GM12878 (cell line): ENCODE results near the gene F10. TPM values are rescaled to one million over a fixed set of nuclear protein-coding genes. Genes with fewer than 3 reads are reported as not detected.

ENCODE experiments used
- ATAC-seq: fragments of 200-7000 bp; cut with Tn5 transposase; 3 replicates; pipeline ENCODE4 v1.9.1; 2020; ENCODE audit warnings: mild to moderate bottlenecking, moderate library complexity
- BruUV-seq: library from RNA; stranded (reverse); fragments of 400-500 nt; replicated peaks from 2 replicates; lab custom pipeline; 2021; lab: Mats Ljungman, UMichigan
- CTCF ChIA-PET: fragments of 300-600 bp; sonication (Branson Sonifier 250); formaldehyde crosslinking; extraction: SDS; loops from one replicate; lab custom pipeline; 2021; ENCODE audit warnings: inconsistent platforms; lab: Yijun Ruan, JAX
- POLR2A ChIA-PET: fragments of 350-600 bp; formaldehyde crosslinking; extraction: SDS; loops from one replicate; lab custom pipeline; 2021; ENCODE audit warnings: inconsistent platforms; lab: Charles Lee
- RAD21 ChIA-PET: fragments of 300-600 bp; sonication (Branson Sonifier 250); formaldehyde crosslinking; loops from one replicate; lab custom pipeline; 2023; ENCODE audit warnings: antibody characterized with exemption; ENCODE audit not compliant: unreplicated experiment; lab: Charles Lee
- SMC1A ChIA-PET: fragments of 300-600 bp; sonication (Branson Sonifier 250); formaldehyde crosslinking; loops from one replicate; lab custom pipeline; 2023; ENCODE audit not compliant: unreplicated experiment, uncharacterized antibody; lab: Charles Lee
- DNase-seq: peaks from one replicate; pipeline ENCODE4 v3.0.0-alpha.2; 2011; ENCODE audit warnings: low read depth, low spot score
- FAIRE-seq: peaks from 3 replicates; lab custom pipeline; 2011; peaks lifted over from hg19 to GRCh38; lab: Jason Lieb, UNC
- H2AFZ ChIP-seq: 2 replicates; pipeline ENCODE4 v1.6.0; 2011; ENCODE audit warnings: low read depth, low read length, control low read depth; ENCODE audit not compliant: control insufficient read depth
- H3K27ac ChIP-seq: 2 replicates; pipeline ENCODE4 v1.5.1; 2011; ENCODE audit warnings: control low read depth; ENCODE audit not compliant: control insufficient read depth, insufficient read depth
- H3K27me3 ChIP-seq, 2 experiments: replicated peaks in 1 of 2; 2 replicates each; pipeline versions ENCODE4 v1.6.0 to v1.6.1; 2011; ENCODE audit warnings: low read length in 1 of 2; ENCODE audit not compliant: control insufficient read depth in 2 of 2, insufficient read depth in 2 of 2
- H3K36me3 ChIP-seq, 2 experiments: 2 replicates each; pipeline ENCODE4 v1.5.1; 2011; ENCODE audit warnings: low read length in 1 of 2; ENCODE audit not compliant: control insufficient read depth in 2 of 2, insufficient read depth in 2 of 2
- H3K4me1 ChIP-seq: 2 replicates; pipeline ENCODE4 v1.6.1; 2011; ENCODE audit warnings: mild to moderate bottlenecking, low read length, moderate library complexity, mixed read lengths; ENCODE audit not compliant: control insufficient read depth, insufficient read depth
- H3K4me2 ChIP-seq: 2 replicates; pipeline ENCODE4 v1.6.0; 2011; ENCODE audit warnings: control low read depth; ENCODE audit not compliant: control insufficient read depth, insufficient read depth
- H3K4me3 ChIP-seq: fragments of 200-600 bp; sonication (generic); 2 replicates; pipeline ENCODE4 v1.5.1; 2016
- H3K79me2 ChIP-seq: 2 replicates; pipeline ENCODE4 v1.6.0; 2011; ENCODE audit warnings: low read length; ENCODE audit not compliant: control insufficient read depth, insufficient read depth
- H3K9ac ChIP-seq: 2 replicates; pipeline ENCODE4 v1.8.0; 2011; ENCODE audit warnings: low read length, control low read depth, mixed read lengths; ENCODE audit not compliant: control insufficient read depth, insufficient read depth
- H3K9me3 ChIP-seq: replicated peaks from 3 replicates; pipeline ENCODE4 v1.5.1; 2011; ENCODE audit warnings: mild to moderate bottlenecking, low read length; ENCODE audit not compliant: control insufficient read depth, insufficient read depth
- H4K20me1 ChIP-seq: 2 replicates; pipeline ENCODE4 v1.6.0; 2011; ENCODE audit not compliant: control insufficient read depth, insufficient read depth
- ATF7 ChIP-seq: fragments of 450-650 bp; IDR thresholded peaks from 2 replicates; pipeline ENCODE4 v1.6.1; 2016; ENCODE audit warnings: low read depth, mild to moderate bottlenecking
- EGR1 ChIP-seq, 2 experiments: IDR thresholded peaks; 1 replicate in 1 of 2; 2 replicates in 1 of 2; pipeline ENCODE4 v1.6.1; 2011 to 2012; ENCODE audit warnings: low read depth in 2 of 2, low read length in 2 of 2, borderline replicate concordance in 1 of 2, mild to moderate bottlenecking in 1 of 2, moderate library complexity in 1 of 2
- IKZF2 ChIP-seq, 2 experiments: fragments of 450-650 bp; IDR thresholded peaks; 2 replicates each; pipeline ENCODE4 v1.6.1; 2017; ENCODE audit warnings: mild to moderate bottlenecking in 2 of 2, moderate library complexity in 2 of 2
- MAX ChIP-seq: IDR thresholded peaks from 2 replicates; pipeline ENCODE4 v1.6.1; 2012; ENCODE audit warnings: low read depth, low read length, improper control_type of control experiment
- MTA3 ChIP-seq: IDR thresholded peaks from 2 replicates; pipeline ENCODE4 v1.6.1; 2012; ENCODE audit warnings: low read length, inconsistent platforms, borderline replicate concordance
- MXI1 ChIP-seq: fragments of 150-350 bp; IDR thresholded peaks from 2 replicates; pipeline ENCODE4 v1.6.1; 2011; ENCODE audit warnings: low read depth, mild to moderate bottlenecking, inconsistent platforms, low read length, improper control_type of control experiment
- POLR2A ChIP-seq: IDR thresholded peaks from 2 replicates; pipeline ENCODE4 v1.6.1; 2011; ENCODE audit warnings: low read depth, mild to moderate bottlenecking, low read length
- RB1 ChIP-seq: fragments of 450-650 bp; formaldehyde crosslinking; IDR thresholded peaks from 2 replicates; pipeline ENCODE4 v1.6.1; 2017; ENCODE audit warnings: mild to moderate bottlenecking, borderline replicate concordance
- RBBP5 ChIP-seq: fragments of 200-600 bp; sonication (generic); conservative IDR thresholded peaks from 2 replicates; pipeline ENCODE4 v1.6.1; 2016
- SP1 ChIP-seq: IDR thresholded peaks from one replicate; pipeline ENCODE4 v1.6.1; 2011; ENCODE audit warnings: low read depth, low read length
- YY1 ChIP-seq: IDR thresholded peaks from 2 replicates; pipeline ENCODE4 v1.6.1; 2011; ENCODE audit warnings: low read depth, mild to moderate bottlenecking, low read length
- ZNF687 ChIP-seq: fragments of 450-650 bp; IDR thresholded peaks from 2 replicates; pipeline ENCODE4 v1.6.1; 2017; ENCODE audit warnings: mild to moderate bottlenecking, moderate library complexity
- ZSCAN29 ChIP-seq: fragments of 450-650 bp; IDR thresholded peaks from 2 replicates; pipeline ENCODE4 v1.6.1; 2017; ENCODE audit warnings: mild to moderate bottlenecking, moderate library complexity
- WGBS: methylation state at CpG from one replicate; pipeline ENCODE4 v1.1.6; 2016; ENCODE audit warnings: low lambda C conversion rate; ENCODE audit not compliant: insufficient replicate concordance, insufficient coverage; ENCODE audit errors: missing lambda C conversion rate; 5-methylcytosine and 5-hydroxymethylcytosine counted together
- in situ Hi-C: fragments of 300-500 bp; cut with MboI; formaldehyde crosslinking; loops from 9 replicates; pipeline ENCODE4 v1.14.3; 2018; ENCODE audit warnings: mixed read lengths
- intact Hi-C: fragments of 100-400 bp; cut with micrococcal nuclease; formaldehyde crosslinking; loops from one replicate; pipeline ENCODE4 v1.14.2; 2022; ENCODE audit not compliant: unreplicated experiment
- polyA plus RNA-seq, 11 experiments: library from polyadenylated mRNA; depleted of rRNA in 4 of 11; unstranded in 6 of 11; stranded (reverse) in 5 of 11; fragments of >200 nt; fragmentation: Nextera tagmentation in 4 of 11; fragmentation: Illumina TruSeq in 1 of 11; extraction: Ambion mirVana in 4 of 11; extraction: Trizol in 1 of 11; gene quantifications; 1 replicate in 1 of 11; 2 replicates in 10 of 11; pipeline versions ENCODE4 v1.2.1 to v1.2.3, GENCODE V29; 2011 to 2016; ENCODE audit warnings: inconsistent platforms in 2 of 11, missing spikeins in 2 of 11, low read depth in 1 of 11
- total RNA-seq, 4 experiments: library from RNA; depleted of rRNA in 3 of 4; stranded (reverse); fragments of >200 nt in 3 of 4; fragmentation: Illumina TruSeq in 1 of 4; extraction: Trizol in 1 of 4; gene quantifications; 2 replicates each; pipeline versions ENCODE4 v1.2.1 to v1.2.3, GENCODE V29; 2013 to 2021

F10 gene
- total and polyA plus RNA-seq, 10 of the 15 experiments (the other 5 are each of a cell fraction or from before 2014, with no cell fraction given) = not detected

- 85% methylated on average over 50 of the region's 73 CpGs for WGBS
- CTCF ChIA-PET = no interaction called here
- intact Hi-C loops = no loop called here
Observed at GRCh38 chr13:113109151-113110047, 13.2 kb upstream of the F10 start.

GRCh38 chr13:113110048-113110851, 12.3 kb upstream of the F10 start:
- Histone ChIP-seq H3K27me3 (no peaks in the 10 kb centered on the region), H3K4me3 (no peak overlapping the region), H3K9me3 (peaks cover 1% of the 10 kb centered on the region; the same call in 1 of the 3 replicates), H3K36me3 (no peaks in the 10 kb centered on the region), H3K27ac (no peak overlapping the region), H3K4me1 (no peaks in the 10 kb centered on the region), H3K9ac (no peak overlapping the region), H2AFZ (no peak overlapping the region), H4K20me1 (no peaks in the 10 kb centered on the region), H3K79me2 (no peaks in the 10 kb centered on the region), H3K4me2 (no peak overlapping the region)
- 61% methylated on average over 48 of the region's 99 CpGs for WGBS
- no peak for FAIRE-seq
- BruUV-seq = no TSS peak
- no peak for DNase-seq
- ATAC-seq = no peak
- ChIA-PET POLR2A (no interaction called here), SMC1A (no interaction called here), CTCF (no interaction called here), RAD21 (no interaction called here)
- in situ Hi-C loops (no loop called here), intact Hi-C loops (no loop called here)
- TF ChIP-seq MXI1 (no peak), SP1 (no peak), YY1 (no peak), RBBP5 (no peak), IKZF2 (IDR thresholded peaks at IDR 0.05) (no peak), POLR2A (no peak), MAX (no peak), ZNF687 (no peak)

More at GRCh38 chr13:113109151-113110047, 13.2 kb upstream of the F10 start:
- ATAC-seq (no peak), DNase-seq (no peak), FAIRE-seq (no peak)
- Histone ChIP-seq H3K4me2 (no peak overlapping the region), H3K9ac (no peak overlapping the region), H3K4me3 (no peak overlapping the region), H3K79me2 (no peaks in the 10 kb centered on the region), H3K9me3 (peaks cover 1% of the 10 kb centered on the region; the same call in 1 of the 3 replicates), H4K20me1 (no peaks in the 10 kb centered on the region), H3K36me3 (no peaks in the 10 kb centered on the region), H3K27me3 (no peaks in the 10 kb centered on the region), H3K4me1 (no peaks in the 10 kb centered on the region), H2AFZ (no peak overlapping the region), H3K27ac (no peak overlapping the region)
- RAD21 ChIA-PET = no interaction called here
- in situ Hi-C loops = no loop called here
- SMC1A ChIA-PET = no interaction called here
- POLR2A ChIA-PET = no interaction called here
- TF ChIP-seq RB1 = no peak
- TF ChIP-seq ATF7 = no peak
- no peak for TF ChIP-seq ZSCAN29
- no peak for TF ChIP-seq MTA3
- TF ChIP-seq EGR1 (IDR thresholded peaks at IDR 0.05; ENCODE audit: borderline replicate concordance in 1 of 2, low read depth in 2 of 2, low read length in 2 of 2) = no peak
- BruUV-seq = no TSS peak
